NCI-H446 (cell line): ENCODE measurements around the gene NAPEPLD.

ENCODE experiments used
- DNase-seq, 2 experiments: peaks; one replicate each; lab custom pipeline; 2025; lab: John Stamatoyannopoulos, UW

The NAPEPLD gene

GRCh38 chr7:103143868-103144267 is 5.0 kb downstream of the NAPEPLD start:
- DNase-seq = no peak

- DNase-seq = no peak
Observed at GRCh38 chr7:103142494-103142893, 6.4 kb downstream of the NAPEPLD start.

- no peak for DNase-seq
Observed at GRCh38 chr7:103141753-103142404, 7.0 kb downstream of the NAPEPLD start.

- no peak for DNase-seq
Observed at GRCh38 chr7:103140685-103141084, 8.2 kb downstream of the NAPEPLD start.

GRCh38 chr7:103140061-103140460 is 8.8 kb downstream of the NAPEPLD start:
- DNase-seq = no peak

- DNase-seq = no peak
Observed at GRCh38 chr7:103134836-103135554, 13.9 kb downstream of the NAPEPLD start.

GRCh38 chr7:103132995-103133688 is 15.8 kb downstream of the NAPEPLD start:
- DNase-seq = no peak

- DNase-seq = no peak
Observed at GRCh38 chr7:103130901-103131624, 17.8 kb downstream of the NAPEPLD start.

- DNase-seq = no peak
Observed at GRCh38 chr7:103129702-103130549, 19.0 kb downstream of the NAPEPLD start.

GRCh38 chr7:103127006-103127405 is 21.9 kb downstream of the NAPEPLD start:
- DNase-seq = no peak

- DNase-seq = no peak
Observed at GRCh38 chr7:103124429-103124979, 24.4 kb downstream of the NAPEPLD start.

- DNase-seq = no peak
Observed at GRCh38 chr7:103123529-103123928, 25.4 kb downstream of the NAPEPLD start.

GRCh38 chr7:103121641-103122040 is 27.3 kb downstream of the NAPEPLD start:
- no peak for DNase-seq

GRCh38 chr7:103120362-103120761 is 28.5 kb downstream of the NAPEPLD start:
- DNase-seq = no peak

- no peak for DNase-seq
Observed at GRCh38 chr7:103119791-103120291, 29.1 kb downstream of the NAPEPLD start.

GRCh38 chr7:103117465-103117864 is 31.4 kb downstream of the NAPEPLD start:
- DNase-seq = no peak

- no peak for DNase-seq
Observed at GRCh38 chr7:103116991-103117390, 31.9 kb downstream of the NAPEPLD start.

GRCh38 chr7:103116511-103116910 is 32.4 kb downstream of the NAPEPLD start:
- DNase-seq = no peak

GRCh38 chr7:103115771-103116170 is 33.1 kb downstream of the NAPEPLD start:
- DNase-seq = no peak

- DNase-seq = no peak
Observed at GRCh38 chr7:103114576-103115008, 34.3 kb downstream of the NAPEPLD start.

- DNase-seq = no peak
Observed at GRCh38 chr7:103113164-103113563, 35.7 kb downstream of the NAPEPLD start.
